Activated naive CD8-positive, alpha-beta T cell treated with anti-CD3 and anti-CD28 coated beads for 36 hours (primary cell): ENCODE results near the gene NAA15. TPM values are rescaled to one million over a fixed set of nuclear protein-coding genes. Genes with fewer than 3 reads are reported as not detected.
"Not testable (repeated sequence)": the region's sequence is repeated elsewhere in the genome, so short reads cannot be mapped to it uniquely, and the experiment has no call there.

ENCODE experiments used
- DNase-seq: peaks from one replicate; pipeline ENCODE4 v3.0.0; 2021
- H3K27ac Mint-ChIP-seq: one replicate; pipeline ENCODE4 v1.8.0; 2022; ENCODE audit warnings: mild to moderate bottlenecking, moderate library complexity, mixed read lengths
- H3K27me3 Mint-ChIP-seq: one replicate; pipeline ENCODE4 v1.8.0; 2022; ENCODE audit warnings: mild to moderate bottlenecking, mixed read lengths
- H3K36me3 Mint-ChIP-seq: one replicate; pipeline ENCODE4 v1.8.0; 2021; ENCODE audit warnings: mild to moderate bottlenecking, mixed read lengths
- H3K4me1 Mint-ChIP-seq: one replicate; pipeline ENCODE4 v1.8.0; 2021; ENCODE audit warnings: mixed read lengths
- H3K4me3 Mint-ChIP-seq: one replicate; pipeline ENCODE4 v1.8.0; 2022; ENCODE audit warnings: mild to moderate bottlenecking, moderate library complexity, mixed read lengths
- H3K9me3 Mint-ChIP-seq: one replicate; pipeline ENCODE4 v1.8.0; 2022; ENCODE audit warnings: mixed read lengths
- total RNA-seq, 2 experiments: library from RNA; stranded (reverse); gene quantifications; one replicate each; pipeline ENCODE4 v1.2.3, GENCODE V29; 2021

Gene NAA15
- total RNA-seq, 2 experiments from 2014 or later, result 120 to 131 TPM

DNA sequence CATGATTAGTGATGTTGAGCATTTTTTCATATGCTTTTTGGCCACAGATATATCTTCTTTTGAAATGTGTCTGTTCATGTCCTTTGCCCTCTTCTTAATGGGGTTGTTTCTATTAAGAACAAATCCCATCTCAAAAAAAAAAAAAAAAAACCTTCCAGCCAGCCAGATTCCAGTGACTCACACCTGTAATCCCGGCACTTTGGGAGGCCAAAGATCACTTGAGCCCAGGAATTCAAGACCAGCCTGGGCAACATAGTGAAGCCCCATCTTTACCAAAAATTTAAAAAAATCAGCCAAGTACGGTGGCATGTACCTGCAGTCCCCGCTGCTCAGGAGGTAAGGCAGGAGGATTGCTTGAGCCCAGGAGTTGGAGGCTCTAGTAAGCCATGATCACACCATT, 157.7 kb downstream of the NAA15 start:
- Mint-ChIP-seq H3K27ac (no peak overlapping the region), H3K27me3 (no peaks in the 10 kb centered on the region), H3K9me3 (peaks cover under 1% of the 10 kb centered on the region), H3K4me1 (peaks cover 50% of the 10 kb centered on the region), H3K36me3 (peaks cover 13% of the 10 kb centered on the region), H3K4me3 (no peak overlapping the region)
- no peak for DNase-seq

DNA sequence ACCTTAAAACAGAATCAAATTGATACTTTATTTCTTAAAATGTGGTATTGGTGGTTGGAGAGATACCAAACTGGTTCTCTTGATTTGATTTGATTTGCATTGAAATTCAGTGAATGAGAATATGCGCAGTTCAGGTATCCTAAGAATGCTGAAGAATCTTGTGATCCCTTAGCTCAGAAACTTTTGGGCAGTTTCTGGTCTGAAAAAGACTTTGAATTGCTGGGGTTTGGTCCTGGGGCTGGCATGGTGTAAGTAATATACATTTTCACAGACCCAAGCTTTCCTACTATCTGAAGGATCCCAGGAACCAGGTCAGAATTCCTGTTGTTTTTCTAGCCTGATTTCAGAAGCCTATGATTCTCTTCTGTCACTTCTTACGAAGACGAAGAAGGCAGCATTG, 159.3 kb downstream of the NAA15 start:
- Mint-ChIP-seq H3K36me3 (peaks cover 24% of the 10 kb centered on the region), H3K27ac (no peak overlapping the region), H3K27me3 (no peaks in the 10 kb centered on the region), H3K4me1 (peaks cover 37% of the 10 kb centered on the region), H3K9me3 (peaks cover 2% of the 10 kb centered on the region), H3K4me3 (no peak overlapping the region)
- DNase-seq, result no peak

DNA sequence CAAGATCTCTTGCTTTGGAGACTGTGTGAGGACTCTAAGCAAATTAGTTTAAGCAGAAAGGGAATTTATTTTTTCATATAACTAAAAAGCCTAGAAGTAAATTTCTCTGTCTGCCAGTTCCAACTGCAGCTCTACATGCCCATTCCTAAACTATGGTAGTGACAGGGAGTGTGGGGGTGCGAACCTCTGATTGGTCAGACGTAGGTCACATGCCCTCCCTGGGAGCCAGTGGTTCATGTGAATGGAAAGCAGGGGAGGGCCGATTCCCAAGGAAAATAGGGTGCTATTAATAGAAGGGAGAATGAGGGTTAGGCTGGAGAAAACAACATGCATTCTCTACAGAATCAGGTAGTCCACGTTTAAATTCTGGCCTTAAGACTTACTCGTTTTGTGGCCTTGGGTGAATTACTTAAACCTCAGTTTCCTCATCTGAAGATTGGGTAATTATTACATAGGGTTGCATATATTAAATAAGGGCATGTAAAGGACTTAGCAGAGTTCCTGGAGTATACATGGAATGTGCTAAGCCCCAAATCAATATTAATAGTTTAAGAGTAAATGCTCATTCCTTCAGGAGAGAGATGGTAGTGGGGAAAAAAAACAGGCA, 159.8 kb downstream of the NAA15 start:
- no peak overlapping the region for H3K4me3 Mint-ChIP-seq
- no peak overlapping the region for H3K27ac Mint-ChIP-seq

DNA sequence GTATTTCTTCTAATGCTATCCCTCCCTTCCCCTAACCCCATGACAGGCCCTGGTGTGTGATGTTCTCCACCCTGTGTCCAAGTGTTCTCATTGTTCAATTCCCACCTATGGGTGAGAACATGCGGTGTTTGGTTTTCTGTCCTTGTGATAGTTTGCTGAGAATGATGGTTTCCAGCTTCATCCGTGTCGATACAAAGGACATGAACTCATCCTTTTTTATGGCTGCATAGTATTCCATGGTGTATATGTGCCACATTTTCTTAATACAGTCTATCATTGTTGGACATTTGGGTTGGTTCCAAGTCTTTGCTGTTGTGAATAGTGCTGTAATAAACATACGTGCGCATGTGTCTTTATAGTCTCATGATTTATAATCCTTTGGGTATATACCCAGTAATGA, 163.2 kb downstream of the NAA15 start:
- DNase-seq, H3K27ac Mint-ChIP-seq, H3K4me1 Mint-ChIP-seq, H3K4me3 Mint-ChIP-seq, H3K27me3 Mint-ChIP-seq: not testable (repeated sequence)
- H3K9me3 Mint-ChIP-seq, result peaks cover 12% of the 10 kb centered on the region
- H3K36me3 Mint-ChIP-seq, result peaks cover 39% of the 10 kb centered on the region

More for the DNA sequence above, 159.8 kb downstream of the NAA15 start:
- H3K4me1 Mint-ChIP-seq, result peaks cover 33% of the 10 kb centered on the region
- no peak for DNase-seq
- H3K27me3 Mint-ChIP-seq, result no peaks in the 10 kb centered on the region
- peaks cover 2% of the 10 kb centered on the region for H3K9me3 Mint-ChIP-seq
- H3K36me3 Mint-ChIP-seq, result peaks cover 23% of the 10 kb centered on the region

DNA sequence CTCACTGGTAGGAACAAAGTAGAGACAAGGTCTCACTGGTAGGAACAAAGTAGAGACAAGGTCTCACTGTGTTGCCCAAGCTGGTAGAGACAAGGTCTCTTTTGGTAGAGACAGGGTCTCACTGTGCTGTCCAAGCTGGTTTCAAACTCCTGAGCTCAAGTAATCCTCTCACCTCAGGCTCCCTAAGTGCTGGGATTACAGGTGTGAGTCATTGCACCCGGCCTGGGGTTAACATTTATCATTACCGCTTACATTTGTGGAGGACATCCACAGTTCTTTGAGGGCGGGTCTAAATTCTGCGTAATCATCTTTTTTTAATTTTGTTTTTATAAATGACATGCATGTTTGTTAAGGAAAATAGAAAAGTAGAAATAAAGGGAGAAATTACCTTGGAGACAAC, 164.6 kb downstream of the NAA15 start:
- Mint-ChIP-seq H3K9me3 (peaks cover 15% of the 10 kb centered on the region), H3K4me3 (no peak overlapping the region), H3K27me3 (no peaks in the 10 kb centered on the region), H3K36me3 (peaks cover 48% of the 10 kb centered on the region), H3K4me1 (peaks cover 2% of the 10 kb centered on the region), H3K27ac (no peak overlapping the region)
- no peak for DNase-seq

DNA sequence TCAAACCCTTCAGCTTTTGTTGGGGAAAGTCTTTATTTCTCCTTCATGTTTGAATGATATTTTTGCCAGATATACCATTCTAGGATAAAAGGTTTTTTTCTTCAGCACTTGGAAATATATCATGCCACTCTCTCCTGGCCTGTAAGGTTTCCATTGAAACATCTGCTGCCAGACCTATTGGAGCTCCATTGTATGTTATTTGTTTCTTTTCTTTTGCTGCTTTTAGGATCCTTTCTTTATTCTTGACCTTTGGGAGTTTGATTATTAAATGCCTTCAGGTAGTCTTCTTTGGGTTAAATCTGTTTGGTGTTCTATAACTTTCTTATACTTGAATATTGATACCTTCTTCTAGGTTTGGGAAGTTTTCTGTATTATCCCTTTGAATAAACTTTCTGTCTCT, 167.5 kb downstream of the NAA15 start:
- H3K4me1 Mint-ChIP-seq, DNase-seq, H3K27me3 Mint-ChIP-seq, H3K27ac Mint-ChIP-seq, H3K4me3 Mint-ChIP-seq: not testable (repeated sequence)
- Mint-ChIP-seq H3K9me3 (peaks cover 22% of the 10 kb centered on the region), H3K36me3 (peaks cover 64% of the 10 kb centered on the region)

DNA sequence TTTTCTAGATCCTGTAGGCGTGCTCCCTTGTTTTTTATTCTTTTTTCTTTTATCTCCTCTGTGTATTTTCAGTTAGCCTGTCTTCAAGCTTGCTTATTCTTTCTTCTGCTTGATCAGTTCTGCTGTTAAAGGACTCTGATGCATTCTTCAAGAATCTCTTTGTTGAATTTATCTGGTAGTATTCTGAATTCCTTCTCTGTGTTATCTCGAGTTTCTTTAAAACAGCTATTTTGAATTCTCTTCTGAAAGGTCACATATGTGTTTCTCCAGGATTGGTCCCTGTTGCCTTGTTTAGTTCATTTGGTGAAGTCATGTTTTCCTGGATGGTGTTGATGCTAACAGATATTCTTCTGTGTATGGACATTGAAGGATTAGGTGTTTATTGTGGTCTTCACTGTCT, 167.9 kb downstream of the NAA15 start:
- H3K36me3 Mint-ChIP-seq, result peaks cover 60% of the 10 kb centered on the region
- no peak overlapping the region for H3K27ac Mint-ChIP-seq
- DNase-seq, result no peak
- H3K4me1 Mint-ChIP-seq, result peaks cover 2% of the 10 kb centered on the region
- H3K27me3 Mint-ChIP-seq, result no peaks in the 10 kb centered on the region
- no peak overlapping the region for H3K4me3 Mint-ChIP-seq
- peaks cover 21% of the 10 kb centered on the region for H3K9me3 Mint-ChIP-seq

Other genes starting within 250 kb of the NAA15 start
- 10 to 100 TPM; 23.4 TPM for gene ELF2, start 124.3 kb upstream of the NAA15 start, total RNA-seq
- gene MGARP, start 21.3 kb upstream of the NAA15 start, total RNA-seq, result under 1 TPM; 0.19 to 0.38 TPM
- gene NDUFC1, start 972 bp downstream of the NAA15 start, total RNA-seq, result 10 to 100 TPM; 61.3 to 65.3 TPM
- gene RAB33B, start 152.6 kb downstream of the NAA15 start, total RNA-seq, result 1 to 10 TPM; 6.5 to 6.6 TPM